K562 (cell line): ENCODE measurements around the gene CTNNB1. TPM values are rescaled to one million over a fixed set of nuclear protein-coding genes. Genes with fewer than 3 reads are reported as not detected.

Experiments
- C11orf30 ChIP-seq: fragments of 450-650 bp; IDR thresholded peaks from 2 replicates; pipeline ENCODE4 v1.6.1; 2016; ENCODE audit warnings: low read depth, mild to moderate bottlenecking
- CREM ChIP-seq: IDR thresholded peaks from 2 replicates; pipeline ENCODE4 v1.6.1; 2014; ENCODE audit warnings: antibody characterized with exemption, low read depth
- ELF1 ChIP-seq: fragments of 200-800 bp; sonication (Bioruptor generic); IDR thresholded peaks from 2 replicates; pipeline ENCODE4 v1.6.1; 2016; ENCODE audit warnings: missing genetic modification characterization, missing compliant biosample characterization
- GTF2B ChIP-seq: IDR thresholded peaks from 2 replicates; pipeline ENCODE4 v1.6.1; 2011; ENCODE audit not compliant: insufficient read length; ENCODE audit errors: extremely low read depth
- HOXB6 ChIP-seq: fragments of 250-450 bp; sonication (Bioruptor Pico); IDR thresholded peaks from 2 replicates; pipeline ENCODE4 v1.5.1; 2022; ENCODE audit warnings: mild to moderate bottlenecking, borderline replicate concordance
- MCM7 ChIP-seq, 2 experiments: fragments of 450-650 bp; IDR thresholded peaks; 2 replicates each; pipeline ENCODE4 v1.6.1; 2016 to 2018
- POU5F1 ChIP-seq: fragments of 150-350 bp; IDR thresholded peaks from 2 replicates; pipeline ENCODE4 v1.6.1; 2014; ENCODE audit warnings: borderline replicate concordance, low read length, low read depth, mild to moderate bottlenecking; ENCODE audit not compliant: partially characterized antibody
- RCOR1 ChIP-seq, 2 experiments: IDR thresholded peaks; 2 replicates each; pipeline ENCODE4 v1.6.1; 2012; ENCODE audit warnings: low read depth in 2 of 2, low read length in 2 of 2, borderline replicate concordance in 1 of 2, improper control_type of control experiment in 1 of 2
- RFX1 ChIP-seq: fragments of 450-650 bp; IDR thresholded peaks from 2 replicates; pipeline ENCODE4 v1.6.1; 2016; ENCODE audit warnings: mild to moderate bottlenecking, moderate library complexity
- RFX5 ChIP-seq: IDR thresholded peaks from 2 replicates; pipeline ENCODE4 v1.6.1; 2011; ENCODE audit warnings: low read depth, mild to moderate bottlenecking, improper control_type of control experiment, low read length
- TCF15 ChIP-seq: fragments of 250-450 bp; sonication (Bioruptor Pico); IDR thresholded peaks from 2 replicates; pipeline ENCODE4 v1.8.0; 2022; ENCODE audit warnings: moderate library complexity, mild to moderate bottlenecking, inconsistent platforms
- THRA ChIP-seq: fragments of 450-650 bp; IDR thresholded peaks from 2 replicates; pipeline ENCODE4 v1.6.1; 2017; ENCODE audit warnings: mild to moderate bottlenecking, moderate library complexity
- ZEB2 ChIP-seq: fragments of 450-650 bp; IDR thresholded peaks from 2 replicates; pipeline ENCODE4 v1.6.1; 2016
- ZNF121 ChIP-seq: sonication (generic); formaldehyde crosslinking; conservative IDR thresholded peaks from 2 replicates; pipeline ENCODE4 v1.8.0; 2022; ENCODE audit warnings: missing genetic modification reagents
- ZNF140 ChIP-seq: fragments of 250-450 bp; sonication (Bioruptor Pico); IDR thresholded peaks from 2 replicates; pipeline ENCODE4 v1.8.0; 2021; ENCODE audit warnings: moderate library complexity, mild to moderate bottlenecking, inconsistent platforms
- ZNF318 ChIP-seq, 2 experiments: fragments of 450-650 bp; IDR thresholded peaks; 2 replicates each; pipeline ENCODE4 v1.6.1; 2016; ENCODE audit warnings: mild to moderate bottlenecking in 2 of 2, borderline replicate concordance in 1 of 2, low read depth in 1 of 2, moderate library complexity in 1 of 2
- ZNF717 ChIP-seq: fragments of 250-450 bp; sonication (Bioruptor Pico); IDR thresholded peaks from 2 replicates; pipeline ENCODE4 v1.5.0; 2021
- ZNF77 ChIP-seq: fragments of 250-450 bp; sonication (Bioruptor Pico); IDR thresholded peaks from 2 replicates; pipeline ENCODE4 v1.5.0; 2020
- polyA plus RNA-seq, 8 experiments: library from polyadenylated mRNA; depleted of rRNA in 4 of 8; stranded (reverse) in 5 of 8; unstranded in 3 of 8; fragments of >200 nt; fragmentation: Nextera tagmentation in 2 of 8; fragmentation: Illumina TruSeq in 1 of 8; extraction: Ambion mirVana in 2 of 8; extraction: Trizol in 1 of 8; gene quantifications; 2 replicates each; pipeline versions ENCODE4 v1.2.1 to v1.2.3, GENCODE V29; 2011 to 2014; ENCODE audit warnings: inconsistent platforms in 1 of 8, missing spikeins in 1 of 8
- total RNA-seq, 7 experiments: library from RNA; depleted of rRNA in 6 of 7; stranded (reverse); fragments of >200 nt in 6 of 7; fragmentation: Illumina TruSeq in 2 of 7; extraction: Trizol in 2 of 7; gene quantifications; 2 replicates each; pipeline versions ENCODE4 v1.2.1 to v1.2.3, GENCODE V29; 2011 to 2021; ENCODE audit warnings: low replicate concordance in 1 of 7

Gene CTNNB1
- total and polyA plus RNA-seq, 9 of the 15 experiments (the other 6 are each of a cell fraction or from before 2014, with no cell fraction given): 44.3 to 193 (median 154) TPM

DNA sequence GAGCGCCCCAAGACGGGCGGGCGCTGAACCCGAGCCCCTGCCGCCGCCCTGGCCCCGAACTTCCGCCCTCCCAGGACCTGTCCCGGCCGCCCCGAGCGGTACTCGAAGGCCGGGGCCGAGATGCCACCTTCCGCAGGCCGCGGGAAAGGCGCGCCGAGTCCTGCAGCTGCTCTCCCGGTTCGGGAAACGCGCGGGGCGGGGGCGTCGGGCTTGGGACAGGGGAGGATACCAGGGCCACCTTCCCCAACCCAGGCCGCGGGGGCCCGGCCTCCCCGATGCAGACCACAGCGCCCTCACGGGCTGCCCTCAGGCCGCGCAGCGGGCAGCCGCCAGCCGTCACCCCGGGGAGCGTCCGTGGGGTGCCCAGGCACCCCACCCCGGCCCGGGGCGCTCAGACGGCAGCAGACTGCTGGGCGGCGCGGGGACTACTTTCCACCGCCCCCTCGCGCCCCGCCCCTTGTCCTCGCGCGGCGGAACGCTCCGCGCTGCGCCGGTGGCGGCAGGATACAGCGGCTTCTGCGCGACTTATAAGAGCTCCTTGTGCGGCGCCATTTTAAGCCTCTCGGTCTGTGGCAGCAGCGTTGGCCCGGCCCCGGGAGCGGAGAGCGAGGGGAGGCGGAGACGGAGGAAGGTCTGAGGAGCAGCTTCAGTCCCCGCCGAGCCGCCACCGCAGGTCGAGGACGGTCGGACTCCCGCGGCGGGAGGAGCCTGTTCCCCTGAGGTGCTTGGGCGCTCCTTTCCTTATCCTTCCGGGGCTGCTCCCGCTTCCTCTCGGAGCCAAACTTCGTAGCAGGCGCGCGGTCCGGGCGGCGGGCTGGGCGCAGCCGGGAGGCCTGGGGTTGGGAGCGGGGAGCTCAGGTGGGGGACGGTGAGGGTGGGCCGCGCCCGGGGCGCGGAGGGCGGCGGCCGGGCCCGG is at the start of gene CTNNB1 (continued):
- TF ChIP-seq ZNF318 (IDR thresholded peaks at IDR 0.05; ENCODE audit: borderline replicate concordance in 1 of 2, low read depth in 1 of 2) (no peak), MCM7 (IDR thresholded peaks at IDR 0.05) (no peak), ZNF717 (no peak), RFX5 (no peak), HOXB6 (no peak), THRA (no peak), TCF15 (CRISPR knock-in tag) (no peak), RFX1 (no peak), RCOR1 (IDR thresholded peaks at IDR 0.05; ENCODE audit: borderline replicate concordance in 1 of 2, low read depth in 2 of 2, low read length in 2 of 2) (peak in 1 of 2 experiments; percentile 79; a peak in 2 of 4 replicates), ZNF140 (CRISPR knock-in tag) (no peak), POU5F1 (no peak), ELF1 (0 out of 2 replicates have a peak, but pooled peaks have one; percentile 52), ZEB2 (no peak), GTF2B (peak; percentile 77), C11orf30 (no peak), ZNF77 (CRISPR knock-in tag) (no peak), CREM (peak; percentile 89), ZNF121 (CRISPR knock-in tag) (no peak)
